ENCODE data around the gene GPATCH8. TPM values are rescaled to one million over a fixed set of nuclear protein-coding genes. Genes with fewer than 3 reads are reported as not detected.

Gene GPATCH8
- total and polyA plus RNA-seq, 8 donors, result 5.2 to 58.2 (median 19.5) TPM

GRCh38 chr17:44536090-44536953, 33.1 kb upstream of the GPATCH8 start:
- TF ChIP-seq POLR2A (IDR thresholded peaks at IDR 0.05) (no peak), POLR2AphosphoS5 (IDR thresholded peaks at IDR 0.05) (no peak), EP300 (IDR thresholded peaks at IDR 0.05) (no peak)
- TF ChIP-seq, protein P1, sequence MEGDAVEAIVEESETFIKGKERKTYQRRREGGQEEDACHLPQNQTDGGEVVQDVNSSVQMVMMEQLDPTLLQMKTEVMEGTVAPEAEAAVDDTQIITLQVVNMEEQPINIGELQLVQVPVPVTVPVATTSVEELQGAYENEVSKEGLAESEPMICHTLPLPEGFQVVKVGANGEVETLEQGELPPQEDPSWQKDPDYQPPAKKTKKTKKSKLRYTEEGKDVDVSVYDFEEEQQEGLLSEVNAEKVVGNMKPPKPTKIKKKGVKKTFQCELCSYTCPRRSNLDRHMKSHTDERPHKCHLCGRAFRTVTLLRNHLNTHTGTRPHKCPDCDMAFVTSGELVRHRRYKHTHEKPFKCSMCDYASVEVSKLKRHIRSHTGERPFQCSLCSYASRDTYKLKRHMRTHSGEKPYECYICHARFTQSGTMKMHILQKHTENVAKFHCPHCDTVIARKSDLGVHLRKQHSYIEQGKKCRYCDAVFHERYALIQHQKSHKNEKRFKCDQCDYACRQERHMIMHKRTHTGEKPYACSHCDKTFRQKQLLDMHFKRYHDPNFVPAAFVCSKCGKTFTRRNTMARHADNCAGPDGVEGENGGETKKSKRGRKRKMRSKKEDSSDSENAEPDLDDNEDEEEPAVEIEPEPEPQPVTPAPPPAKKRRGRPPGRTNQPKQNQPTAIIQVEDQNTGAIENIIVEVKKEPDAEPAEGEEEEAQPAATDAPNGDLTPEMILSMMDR (IDR thresholded peaks at IDR 0.05), result no peak
- peak overlapping the region in 2 of 5 donors; percentile 28 to 38 for H3K27ac ChIP-seq
- DNase-seq, result peak in 1 of 2 donors; percentile 38
- no peaks in the 10 kb centered on the region for H3K36me3 ChIP-seq
- H3K4me1 ChIP-seq, result peaks cover 6 to 14% (median 8%) of the 10 kb centered on the region in 4 donors
- H3K27me3 ChIP-seq, result peaks cover 0 to 27% (median 12%) of the 10 kb centered on the region in 3 donors
- no peak overlapping the region for H3K4me3 ChIP-seq
- intact Hi-C loops (cut with DNase I; ENCODE audit: low total_unique reads), result no loop called here
- H3K9me3 ChIP-seq, result no peaks in the 10 kb centered on the region
- 62 to 74% (median 73%) methylated on average over 12 of the region's 12 CpGs for WGBS, 5 donors

DNA sequence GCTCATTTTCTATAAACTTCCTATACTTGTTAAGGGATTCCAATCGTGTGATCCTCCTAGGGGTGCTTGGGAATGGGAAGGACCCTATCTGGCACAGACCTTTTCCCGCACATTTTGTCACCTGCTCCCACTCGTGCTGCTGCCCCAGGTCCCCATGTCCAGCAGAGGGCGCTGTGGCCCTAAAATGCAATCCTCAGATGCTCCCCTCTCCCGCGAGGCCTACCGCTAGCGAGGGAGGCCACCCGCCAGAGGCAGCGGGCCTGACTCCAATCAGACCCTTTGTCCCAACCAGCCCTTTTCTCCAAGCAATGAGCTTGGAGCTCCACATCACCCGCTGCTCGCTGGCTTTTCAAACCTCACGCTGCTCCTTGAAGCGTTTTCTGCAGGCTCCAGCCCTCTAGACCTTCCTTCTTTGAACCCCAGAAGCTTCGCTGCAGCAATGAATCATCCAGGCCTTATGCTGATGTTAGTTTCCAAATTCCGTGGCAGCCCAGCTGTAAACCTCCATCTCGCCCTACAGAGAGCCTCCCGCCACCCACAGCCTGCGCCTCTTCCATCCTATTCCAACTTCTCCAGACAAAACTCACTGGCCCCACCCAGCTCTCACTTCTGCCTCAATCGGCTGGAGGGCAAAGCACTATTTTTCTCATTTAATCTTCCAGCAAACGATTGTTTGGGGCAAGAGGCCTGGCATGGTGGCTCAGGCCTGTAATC, 30.5 kb upstream of the GPATCH8 start:
- Histone ChIP-seq H3K4me1 (peaks cover 6 to 14% (median 8%) of the 10 kb centered on the region in 4 donors), H3K27ac (peak overlapping the region in 4 of 5 donors; percentile 30 to 68 (median 46)), H3K9me3 (no peaks in the 10 kb centered on the region), H3K4me3 (peak overlapping the region in 3 of 4 donors; percentile 6 to 17 (median 12)), H3K36me3 (no peaks in the 10 kb centered on the region), H3K27me3 (peaks cover 0 to 7% (median 0%) of the 10 kb centered on the region in 3 donors)
- peak; percentile 92 to 95 for DNase-seq
- intact Hi-C loops (cut with DNase I; ENCODE audit: low total_unique reads), result loop anchor here (5.0 kb wide), 1 partner anchor 104 kb away; no protein-coding TSS in a partner anchor
- 21 to 32% (median 26%) methylated on average over 21 of the region's 21 CpGs for WGBS, 5 donors
- TF ChIP-seq POLR2AphosphoS5 (IDR thresholded peaks at IDR 0.05) (peak in 1 of 3 donors; percentile 37), EP300 (IDR thresholded peaks at IDR 0.05) (no peak), POLR2A (IDR thresholded peaks at IDR 0.05) (no peak)
- TF ChIP-seq, protein P1 (IDR thresholded peaks at IDR 0.05), result peak in 5 of 7 experiments; percentile 86 to 96 (median 91)

DNA sequence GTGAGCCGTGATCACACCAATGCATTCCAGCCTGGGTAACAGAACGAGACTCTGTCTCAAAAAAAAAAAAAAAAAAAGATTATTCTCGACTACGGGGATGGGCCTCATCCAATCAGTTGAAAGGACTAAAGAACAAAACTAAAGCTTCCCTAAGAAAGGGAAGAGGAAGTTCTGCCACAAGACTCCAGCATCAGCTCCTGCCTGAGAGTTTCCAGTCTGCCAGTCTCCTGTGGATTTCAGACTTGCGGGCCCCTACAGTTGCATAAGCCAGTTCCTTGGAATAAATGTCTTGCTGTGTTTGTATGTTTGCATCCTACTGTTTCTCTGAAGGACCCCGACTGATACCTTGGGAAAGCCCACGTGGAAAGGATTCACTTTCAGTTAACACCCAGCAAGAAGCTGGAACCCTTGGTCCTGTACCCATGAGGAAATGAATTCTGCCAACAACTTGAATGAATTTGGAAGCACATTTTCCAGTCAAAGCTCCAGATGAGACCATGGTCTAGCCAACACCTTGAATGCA, 27.8 kb upstream of the GPATCH8 start:
- H3K27me3 ChIP-seq, result peaks cover 0 to 6% (median 0%) of the 10 kb centered on the region in 3 donors
- H3K36me3 ChIP-seq, result no peaks in the 10 kb centered on the region
- H3K27ac ChIP-seq, result no peak overlapping the region
- H3K4me1 ChIP-seq, result peaks cover 6 to 14% (median 8%) of the 10 kb centered on the region in 4 donors
- H3K4me3 ChIP-seq, result no peak overlapping the region
- H3K9me3 ChIP-seq, result peaks cover 0 to 6% (median 6%) of the 10 kb centered on the region in 4 donors
- no peak for TF ChIP-seq EP300 (IDR thresholded peaks at IDR 0.05)
- TF ChIP-seq POLR2AphosphoS5 (IDR thresholded peaks at IDR 0.05), result no peak
- TF ChIP-seq, protein P1 (IDR thresholded peaks at IDR 0.05), result no peak
- TF ChIP-seq POLR2A (IDR thresholded peaks at IDR 0.05), result no peak
- DNase-seq, result no peak
- WGBS, 5 donors, result 70 to 78% (median 76%) methylated on average over 7 of the region's 7 CpGs
- intact Hi-C loops (cut with DNase I; ENCODE audit: low total_unique reads), result loop anchor here (5.0 kb wide), 1 partner anchor 106 kb away; no protein-coding TSS in a partner anchor

- peaks cover 0 to 6% (median 0%) of the 10 kb centered on the region in 3 donors for H3K27me3 ChIP-seq
- H3K4me3 ChIP-seq, result no peak overlapping the region
- TF ChIP-seq POLR2A (IDR thresholded peaks at IDR 0.05), result no peak
- TF ChIP-seq, protein P1 (IDR thresholded peaks at IDR 0.05), result no peak
- no peak for TF ChIP-seq POLR2AphosphoS5 (IDR thresholded peaks at IDR 0.05)
- TF ChIP-seq EP300 (IDR thresholded peaks at IDR 0.05), result no peak
- intact Hi-C loops (cut with DNase I; ENCODE audit: low total_unique reads), result loop anchor here (5.0 kb wide), 1 partner anchor 107 kb away; no protein-coding TSS in a partner anchor
- peaks cover 6 to 14% (median 8%) of the 10 kb centered on the region in 4 donors for H3K4me1 ChIP-seq
- 64 to 74% (median 71%) methylated on average over 3 of the region's 3 CpGs for WGBS, 5 donors
- no peak for DNase-seq
- H3K27ac ChIP-seq, result no peak overlapping the region
- no peaks in the 10 kb centered on the region for H3K36me3 ChIP-seq
- peaks cover 0 to 6% (median 6%) of the 10 kb centered on the region in 4 donors for H3K9me3 ChIP-seq
Observed at GRCh38 chr17:44529864-44530263, 26.7 kb upstream of the GPATCH8 start.
